ENCODE data around the gene FIZ1. TPM values are rescaled to one million over a fixed set of nuclear protein-coding genes. Genes with fewer than 3 reads are reported as not detected.

Gene FIZ1
- total RNA-seq, 1 donor from 2014 or later, result 4.8 TPM

DNA sequence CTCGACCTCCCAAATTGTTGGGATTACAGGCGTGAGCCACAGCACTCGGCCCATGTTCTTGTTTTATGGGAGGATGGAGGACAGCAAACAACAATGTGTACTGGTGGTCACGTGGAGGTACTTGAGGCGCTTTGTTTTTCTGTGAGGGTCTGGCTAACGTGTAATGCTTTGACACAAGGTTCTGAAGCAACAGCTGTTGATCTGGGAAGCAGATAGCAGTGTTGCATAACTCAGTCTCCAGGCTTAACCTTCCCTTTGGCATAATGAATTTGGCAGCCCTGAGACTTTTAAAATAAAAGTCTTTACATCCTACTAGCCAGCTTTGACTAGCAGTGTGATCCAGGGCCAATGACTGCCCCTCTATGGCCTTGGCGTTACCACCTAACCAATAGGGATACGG is 34.5 kb upstream of the FIZ1 start:
- Histone ChIP-seq H3K27me3 (no peaks in the 10 kb centered on the region), H3K9me3 (ENCODE audit: low read depth) (no peaks in the 10 kb centered on the region), H3K36me3 (no peaks in the 10 kb centered on the region), H3K4me1 (peaks cover 6% of the 10 kb centered on the region), H3K9ac (no peak overlapping the region), H3F3A (ENCODE audit: low read depth) (peaks cover 18% of the 10 kb centered on the region), H2AFZ (replicated peaks) (no peak overlapping the region), H4K20me1 (ENCODE audit: low read depth) (peaks cover 16% of the 10 kb centered on the region), H3K79me2 (ENCODE audit: low read depth) (peaks cover 38% of the 10 kb centered on the region), H3K4me2 (peak overlapping the region; percentile 99), H3K27ac (no peak overlapping the region), H3K4me3 (peak overlapping the region; percentile 88)
- Mint-ChIP-seq H3K36me3 (peaks cover 4% of the 10 kb centered on the region), H3K27ac (no peak overlapping the region), H3K4me1 (peaks cover 29% of the 10 kb centered on the region), H3K4me3 (peak overlapping the region; percentile 75), H3K27me3 (ENCODE audit: insufficient read depth, low read depth) (peaks cover 19% of the 10 kb centered on the region), H3K9me3 (no peaks in the 10 kb centered on the region)
- no peak for DNase-seq (ENCODE audit: low spot score)
- TF ChIP-seq, protein P1, sequence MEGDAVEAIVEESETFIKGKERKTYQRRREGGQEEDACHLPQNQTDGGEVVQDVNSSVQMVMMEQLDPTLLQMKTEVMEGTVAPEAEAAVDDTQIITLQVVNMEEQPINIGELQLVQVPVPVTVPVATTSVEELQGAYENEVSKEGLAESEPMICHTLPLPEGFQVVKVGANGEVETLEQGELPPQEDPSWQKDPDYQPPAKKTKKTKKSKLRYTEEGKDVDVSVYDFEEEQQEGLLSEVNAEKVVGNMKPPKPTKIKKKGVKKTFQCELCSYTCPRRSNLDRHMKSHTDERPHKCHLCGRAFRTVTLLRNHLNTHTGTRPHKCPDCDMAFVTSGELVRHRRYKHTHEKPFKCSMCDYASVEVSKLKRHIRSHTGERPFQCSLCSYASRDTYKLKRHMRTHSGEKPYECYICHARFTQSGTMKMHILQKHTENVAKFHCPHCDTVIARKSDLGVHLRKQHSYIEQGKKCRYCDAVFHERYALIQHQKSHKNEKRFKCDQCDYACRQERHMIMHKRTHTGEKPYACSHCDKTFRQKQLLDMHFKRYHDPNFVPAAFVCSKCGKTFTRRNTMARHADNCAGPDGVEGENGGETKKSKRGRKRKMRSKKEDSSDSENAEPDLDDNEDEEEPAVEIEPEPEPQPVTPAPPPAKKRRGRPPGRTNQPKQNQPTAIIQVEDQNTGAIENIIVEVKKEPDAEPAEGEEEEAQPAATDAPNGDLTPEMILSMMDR (IDR thresholded peaks at IDR 0.05), result no peak
- TF ChIP-seq EZH2phosphoT487 (IDR thresholded peaks at IDR 0.05), result no peak
- no peak for TF ChIP-seq EZH2 (IDR thresholded peaks at IDR 0.05)

DNA sequence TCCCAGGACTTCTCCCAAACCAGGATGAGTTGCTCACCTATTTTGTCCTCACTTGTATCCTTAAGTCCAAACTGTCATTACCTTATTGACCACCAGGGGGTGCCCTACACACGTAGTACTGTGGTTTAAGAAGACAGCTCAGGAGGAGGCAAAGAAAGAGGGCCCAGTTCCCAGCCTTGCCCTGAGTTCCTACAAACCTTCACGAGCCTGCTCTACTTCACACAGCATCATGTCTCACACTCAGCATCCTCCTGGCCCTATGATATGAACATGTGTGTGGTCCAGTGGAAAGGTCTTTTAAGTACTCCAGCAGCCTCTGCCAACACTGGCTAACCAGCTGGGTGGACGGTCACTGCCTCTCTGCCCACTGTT is 33.1 kb upstream of the FIZ1 start:
- peaks cover 24% of the 10 kb centered on the region for H3K79me2 ChIP-seq (ENCODE audit: low read depth)
- H3K4me3 Mint-ChIP-seq, result peak overlapping the region; percentile 2
- TF ChIP-seq, protein P1 (IDR thresholded peaks at IDR 0.05), result peak; percentile 91
- peak; percentile 26 for TF ChIP-seq EZH2 (IDR thresholded peaks at IDR 0.05)
- TF ChIP-seq EZH2phosphoT487 (IDR thresholded peaks at IDR 0.05), result no peak
- peaks cover 6% of the 10 kb centered on the region for H3K4me1 ChIP-seq
- H3K4me1 Mint-ChIP-seq, result peaks cover 26% of the 10 kb centered on the region
- peaks cover 12% of the 10 kb centered on the region for H4K20me1 ChIP-seq (ENCODE audit: low read depth)
- H3K4me2 ChIP-seq, result no peak overlapping the region
- H3K27ac Mint-ChIP-seq, result no peak overlapping the region
- no peaks in the 10 kb centered on the region for H3K27me3 ChIP-seq
- H3K9me3 Mint-ChIP-seq, result no peaks in the 10 kb centered on the region
- peaks cover 15% of the 10 kb centered on the region for H3F3A ChIP-seq (ENCODE audit: low read depth)
- H3K36me3 Mint-ChIP-seq, result no peaks in the 10 kb centered on the region
- DNase-seq (ENCODE audit: low spot score), result peak; percentile 97
- H3K9ac ChIP-seq, result no peak overlapping the region
- H3K36me3 ChIP-seq, result no peaks in the 10 kb centered on the region
- no peaks in the 10 kb centered on the region for H3K9me3 ChIP-seq (ENCODE audit: low read depth)
- no peak overlapping the region for H2AFZ ChIP-seq (replicated peaks)
- no peak overlapping the region for H3K27ac ChIP-seq
- H3K27me3 Mint-ChIP-seq (ENCODE audit: insufficient read depth, low read depth), result peaks cover 13% of the 10 kb centered on the region
- H3K4me3 ChIP-seq, result no peak overlapping the region

DNA sequence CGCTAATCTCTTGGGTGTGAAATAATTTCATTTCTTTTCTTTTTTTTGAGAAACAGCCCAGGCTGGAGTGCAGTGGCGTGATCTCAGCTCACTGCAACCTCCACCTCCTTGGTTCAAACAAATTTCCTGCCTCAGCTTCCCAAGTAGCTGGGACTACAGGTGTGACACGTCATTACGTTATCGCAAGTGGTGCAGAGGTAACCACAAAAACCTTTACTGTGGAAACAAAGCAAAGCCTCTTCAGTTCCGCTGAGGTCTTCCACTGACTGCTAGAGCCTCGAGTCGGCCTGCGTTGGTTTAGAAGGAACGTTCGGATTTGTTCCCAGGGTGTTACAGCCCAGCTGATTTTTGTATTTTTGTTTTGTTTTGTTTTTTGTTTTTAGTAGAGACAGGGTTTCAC is 27.0 kb upstream of the FIZ1 start:
- H3K4me2 ChIP-seq, result no peak overlapping the region
- Mint-ChIP-seq H3K27me3 (ENCODE audit: insufficient read depth, low read depth) (peaks cover 2% of the 10 kb centered on the region), H3K4me1 (peaks cover 20% of the 10 kb centered on the region), H3K27ac (no peak overlapping the region), H3K4me3 (no peak overlapping the region), H3K9me3 (no peaks in the 10 kb centered on the region), H3K36me3 (no peaks in the 10 kb centered on the region)
- H3K9me3 ChIP-seq (ENCODE audit: low read depth), result no peaks in the 10 kb centered on the region
- no peak overlapping the region for H2AFZ ChIP-seq (replicated peaks)
- H3K9ac ChIP-seq, result no peak overlapping the region
- H3K4me3 ChIP-seq, result no peak overlapping the region
- peaks cover 12% of the 10 kb centered on the region for H3K79me2 ChIP-seq (ENCODE audit: low read depth)
- peaks cover 12% of the 10 kb centered on the region for H4K20me1 ChIP-seq (ENCODE audit: low read depth)
- H3K4me1 ChIP-seq, result peaks cover 5% of the 10 kb centered on the region
- H3K27me3 ChIP-seq, result no peaks in the 10 kb centered on the region
- peaks cover 21% of the 10 kb centered on the region for H3F3A ChIP-seq (ENCODE audit: low read depth)
- DNase-seq (ENCODE audit: low spot score), result no peak
- TF ChIP-seq EZH2phosphoT487 (IDR thresholded peaks at IDR 0.05) (no peak), EZH2 (IDR thresholded peaks at IDR 0.05) (no peak)
- TF ChIP-seq, protein P1 (IDR thresholded peaks at IDR 0.05), result no peak
- no peak overlapping the region for H3K27ac ChIP-seq
- no peaks in the 10 kb centered on the region for H3K36me3 ChIP-seq

All from neural progenitor cell (in vitro differentiated cells).